ENCODE measurements around the gene SHISA3. TPM values are rescaled to one million over a fixed set of nuclear protein-coding genes. Genes with fewer than 3 reads are reported as not detected.
A peak's percentile ranks its signal among the peaks of the same experiment; 100 is the strongest.

SHISA3 gene
- total and polyA plus RNA-seq, 2 of the 13 experiments (the other 11 are each of a cell fraction or from before 2014, with no cell fraction given) = not detected

GRCh38 chr4:42395595-42395994 is 1.7 kb upstream of the SHISA3 start:
- H3K27me3 ChIP-seq (ENCODE audit: control insufficient read depth in 1 of 2, insufficient read depth in 2 of 2, low read length in 2 of 2) = peaks cover 2 to 46% of the 10 kb centered on the region in 2 experiments
- no peaks in the 10 kb centered on the region for H3K4me1 ChIP-seq (ENCODE audit: insufficient read depth, low read length)
- H3K27ac ChIP-seq (ENCODE audit: extremely low read length, insufficient read depth, low read length) = no peak overlapping the region
- H3K79me2 ChIP-seq (ENCODE audit: insufficient read depth, low read length) = no peaks in the 10 kb centered on the region
- no peaks in the 10 kb centered on the region for H3K36me3 ChIP-seq (replicated peaks in 1 of 2; ENCODE audit: control insufficient read depth in 1 of 2, insufficient read depth in 2 of 2, low read length in 2 of 2)
- in situ Hi-C loops (cut with HindIII; ENCODE audit: extremely low pct_ligation_motif_present, low pct_unique_long_range_greater_than_20kb) = no loop called here
- ATAC-seq (no peak), FAIRE-seq (no peak), DNase-seq (ENCODE audit: low spot score) (no peak)
- no peak overlapping the region for H3K9ac ChIP-seq (ENCODE audit: insufficient read depth, low read depth, low read length)
- no peak for TF ChIP-seq PPARG (CRISPR knock-in tag; conservative IDR thresholded peaks at IDR 0.05)
- TF ChIP-seq ZBTB37 (CRISPR knock-in tag; IDR thresholded peaks at IDR 0.05) = no peak
- TF ChIP-seq NFRKB (IDR thresholded peaks at IDR 0.05) = no peak
- peak; percentile 54 for TF ChIP-seq CREB1 (IDR thresholded peaks at IDR 0.05)
- no peak for TF ChIP-seq CREB1 (CRISPR knock-in tag; IDR thresholded peaks at IDR 0.05)
- no peak for TF ChIP-seq CENPX (CRISPR knock-in tag; IDR thresholded peaks at IDR 0.05)
- TF ChIP-seq ZNF792 (CRISPR knock-in tag; IDR thresholded peaks at IDR 0.05) = no peak
- TF ChIP-seq ZNF235 (CRISPR knock-in tag; IDR thresholded peaks at IDR 0.05; ENCODE audit: borderline replicate concordance) = no peak
- TF ChIP-seq ATF7 (IDR thresholded peaks at IDR 0.05) = peak; percentile 87
- no peak for TF ChIP-seq ATF7 (CRISPR knock-in tag; IDR thresholded peaks at IDR 0.05)
- no peak for TF ChIP-seq ZFAT (CRISPR knock-in tag; conservative IDR thresholded peaks at IDR 0.05)
- TF ChIP-seq ZNF326 (CRISPR knock-in tag; IDR thresholded peaks at IDR 0.05; ENCODE audit: borderline replicate concordance) = no peak
- TF ChIP-seq STAT6 (CRISPR knock-in tag; IDR thresholded peaks at IDR 0.05; ENCODE audit: borderline replicate concordance) = no peak
- TF ChIP-seq MLLT10 (CRISPR knock-in tag; IDR thresholded peaks at IDR 0.05) = no peak
- TF ChIP-seq PATZ1 (CRISPR knock-in tag; IDR thresholded peaks at IDR 0.05) = no peak
- TF ChIP-seq ZNF674 (CRISPR knock-in tag; IDR thresholded peaks at IDR 0.05; ENCODE audit: low read depth) = no peak
- no peak for TF ChIP-seq BRF2 (CRISPR knock-in tag; IDR thresholded peaks at IDR 0.05)
- TF ChIP-seq EP300 (IDR thresholded peaks at IDR 0.05; ENCODE audit: low read depth in 2 of 2, low read length in 2 of 2) = no peak
- TF ChIP-seq EP300 (CRISPR knock-in tag; IDR thresholded peaks at IDR 0.05; ENCODE audit: borderline replicate concordance) = no peak
- CTCF ChIA-PET (ENCODE audit: low intra/inter-chr PET ratio, low total read pairs) = no interaction called here
- POLR2A ChIA-PET = no interaction called here
- no TSS peak for BruUV-seq (replicated peaks)
- H2AFZ ChIP-seq (ENCODE audit: low read length) = no peak overlapping the region
- WGBS (ENCODE audit: low lambda C conversion rate) = 0% methylated on average over 1 of the region's 1 CpG
- H3K4me2 ChIP-seq (ENCODE audit: low read depth, low read length) = no peak overlapping the region
- no peaks in the 10 kb centered on the region for H4K20me1 ChIP-seq (ENCODE audit: insufficient read depth, low read length)
- intact Hi-C loops (cut with micrococcal nuclease; ENCODE audit: unreplicated experiment) = no loop called here
- H3K9me3 ChIP-seq (ENCODE audit: low read length) = no peaks in the 10 kb centered on the region
- H3K4me3 ChIP-seq (replicated peaks in 1 of 3; ENCODE audit: insufficient read depth in 1 of 3, low read depth in 2 of 3, low read length in 3 of 3) = no peak overlapping the region

Measured in HepG2 (cell line).